ENCODE measurements around the gene DNAI2. TPM values are rescaled to one million over a fixed set of nuclear protein-coding genes. Genes with fewer than 3 reads are reported as not detected.

DNAI2 gene, protein sequence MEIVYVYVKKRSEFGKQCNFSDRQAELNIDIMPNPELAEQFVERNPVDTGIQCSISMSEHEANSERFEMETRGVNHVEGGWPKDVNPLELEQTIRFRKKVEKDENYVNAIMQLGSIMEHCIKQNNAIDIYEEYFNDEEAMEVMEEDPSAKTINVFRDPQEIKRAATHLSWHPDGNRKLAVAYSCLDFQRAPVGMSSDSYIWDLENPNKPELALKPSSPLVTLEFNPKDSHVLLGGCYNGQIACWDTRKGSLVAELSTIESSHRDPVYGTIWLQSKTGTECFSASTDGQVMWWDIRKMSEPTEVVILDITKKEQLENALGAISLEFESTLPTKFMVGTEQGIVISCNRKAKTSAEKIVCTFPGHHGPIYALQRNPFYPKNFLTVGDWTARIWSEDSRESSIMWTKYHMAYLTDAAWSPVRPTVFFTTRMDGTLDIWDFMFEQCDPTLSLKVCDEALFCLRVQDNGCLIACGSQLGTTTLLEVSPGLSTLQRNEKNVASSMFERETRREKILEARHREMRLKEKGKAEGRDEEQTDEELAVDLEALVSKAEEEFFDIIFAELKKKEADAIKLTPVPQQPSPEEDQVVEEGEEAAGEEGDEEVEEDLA
- not detected in 2 replicates for total RNA-seq (2014; rRNA removed; shearing (Covaris generic))

DNA sequence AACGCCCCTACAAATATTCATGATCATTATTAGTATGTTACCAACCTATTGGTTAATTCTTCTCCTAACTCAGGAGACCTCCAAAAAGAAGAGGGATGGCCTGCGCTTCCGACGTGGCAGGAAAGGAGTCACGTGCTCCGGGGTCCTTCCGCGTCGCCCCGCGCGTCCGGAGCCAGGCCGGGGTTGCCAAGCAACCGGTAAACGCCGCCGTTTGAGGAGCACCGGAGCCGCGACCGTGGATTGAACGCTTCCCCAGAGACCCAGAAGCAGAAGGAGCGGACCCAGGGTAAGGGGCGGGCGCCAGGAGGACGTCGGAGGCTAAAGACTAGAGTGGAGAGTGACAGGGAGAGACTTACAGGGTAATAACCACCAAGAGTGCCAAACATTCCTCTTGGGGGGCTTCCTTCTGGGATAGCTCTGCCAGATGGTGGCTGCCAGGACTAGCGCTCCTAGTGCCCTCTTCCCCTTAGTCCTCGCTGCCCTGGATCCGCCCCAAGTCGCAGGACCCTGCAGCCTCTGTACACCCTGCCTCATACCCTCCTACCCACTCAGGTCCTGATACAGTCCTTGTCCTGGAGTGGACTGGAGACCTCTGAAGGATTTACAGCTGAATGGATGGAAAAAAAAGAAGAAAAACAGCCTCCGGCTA is at the start of gene DNAI2:
Gene DNAI2 (plus strand): TSS at position 175 of the 649 bp plus-strand sequence. CDS start 7,584 bp downstream, outside the sequence.

DNA sequence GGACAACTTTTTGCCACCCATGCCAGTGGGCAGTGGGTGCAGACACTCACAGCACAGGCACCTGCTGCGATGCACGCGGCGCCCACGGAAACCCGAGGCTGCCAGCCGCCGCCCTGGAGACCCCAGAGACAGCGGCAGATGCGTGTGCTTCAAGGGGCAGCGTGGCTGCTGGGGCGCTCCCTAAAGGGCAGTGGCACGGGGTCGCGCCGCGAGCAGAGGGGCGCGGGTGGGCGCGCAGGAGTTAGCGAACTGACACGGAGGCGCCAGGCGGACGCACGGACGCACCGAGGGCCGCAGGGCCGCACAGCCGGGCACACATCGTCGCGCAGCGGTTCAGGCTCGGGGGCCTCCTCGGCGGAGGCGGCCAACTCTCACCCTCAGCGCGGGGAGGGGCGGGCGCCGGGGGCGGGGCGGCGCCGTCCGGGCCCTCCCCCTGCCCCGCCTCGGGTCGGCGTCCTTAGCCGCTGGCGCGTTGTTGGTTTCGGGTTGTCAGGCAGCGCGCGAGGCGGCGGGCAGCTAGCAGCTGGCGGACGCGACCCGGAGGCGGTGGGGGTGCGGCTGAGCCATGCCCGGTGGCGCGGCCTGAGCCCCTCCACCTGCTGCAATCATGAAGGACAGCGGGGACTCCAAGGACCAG is 51.8 kb downstream of the DNAI2 start, which contains the start of gene KIF19:
Gene KIF19 (plus strand): TSS at position 484 of the 637 bp plus-strand sequence. CDS start 124 bp downstream, at position 608.

DNA sequence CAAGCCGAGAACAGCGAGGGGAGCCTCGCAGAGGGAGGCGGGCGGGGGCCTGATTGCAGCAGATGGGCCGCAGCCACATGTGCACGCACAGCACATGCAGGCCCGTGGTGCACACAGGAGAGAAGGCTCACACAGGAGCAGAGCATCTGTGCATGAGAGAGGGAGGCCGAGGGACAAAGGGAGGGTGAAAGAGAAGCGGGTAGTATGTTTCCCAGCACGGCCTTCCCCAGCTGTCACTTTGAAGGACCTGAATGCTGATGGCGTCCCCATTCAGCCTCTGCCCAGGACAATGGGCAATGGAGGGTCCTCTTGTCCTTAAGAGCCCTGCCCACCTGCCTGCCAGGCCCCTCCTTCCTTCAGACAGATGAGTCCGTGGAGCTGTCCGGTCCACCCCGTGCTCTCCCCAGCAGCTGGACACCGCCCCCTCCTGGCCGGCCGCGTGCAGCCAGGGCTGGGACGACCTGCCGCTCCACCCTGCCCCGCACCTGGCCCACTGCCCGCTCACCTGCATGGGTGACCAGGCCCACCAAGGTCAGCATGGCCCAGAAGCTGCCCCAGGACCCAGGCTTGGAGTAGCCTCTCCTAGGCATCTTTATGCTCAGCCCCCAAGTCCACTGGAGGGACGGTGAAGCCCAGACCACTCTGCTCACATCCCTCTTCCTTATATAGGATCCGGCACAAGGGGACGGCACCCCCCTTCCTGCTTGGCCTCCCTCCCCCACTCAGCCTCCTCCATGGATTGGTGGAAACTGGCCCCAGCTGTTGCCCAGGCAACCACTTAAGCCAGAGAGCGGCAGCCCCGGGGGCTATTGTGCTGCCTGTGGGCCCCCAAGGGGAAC is 87.4 kb downstream of the DNAI2 start, which contains the start of gene BTBD17:
Gene BTBD17 (minus strand): TSS at position 639 of the 839 bp plus-strand sequence. CDS start 49 bp downstream, at position 590.

Other genes starting within 250 kb of the DNAI2 start
- gene RPL38, start 70.6 kb upstream of the DNAI2 start, total RNA-seq (2014; rRNA removed; shearing (Covaris generic)) = 4,173 and 5,221 TPM in 2 replicates
- gene TTYH2, start 60.7 kb upstream of the DNAI2 start, total RNA-seq (2014; rRNA removed; shearing (Covaris generic)) = 1.2 and 1.5 TPM in 2 replicates
- gene KIF19, start 52.0 kb downstream of the DNAI2 start, total RNA-seq (2014; rRNA removed; shearing (Covaris generic)) = not detected in 2 replicates
- gene BTBD17, start 87.6 kb downstream of the DNAI2 start, total RNA-seq (2014; rRNA removed; shearing (Covaris generic)) = not detected in 2 replicates
- not detected in 2 replicates for gene GPR142, start 93.3 kb downstream of the DNAI2 start, total RNA-seq (2014; rRNA removed; shearing (Covaris generic))
- gene GPRC5C, start 157.9 kb downstream of the DNAI2 start, total RNA-seq (2014; rRNA removed; shearing (Covaris generic)) = 0.74 and 1.3 TPM in 2 replicates
- gene CD300A, start 192.4 kb downstream of the DNAI2 start, total RNA-seq (2014; rRNA removed; shearing (Covaris generic)) = not detected in 2 replicates

All from A375 (cell line).